IMR-90 (cell line): ENCODE measurements around the gene DDC.

Experiments
- POLR2A ChIP-seq: IDR thresholded peaks from 2 replicates; pipeline ENCODE4 v1.6.1; 2012; ENCODE audit warnings: mild to moderate bottlenecking, low read depth, low read length
- TF ChIP-seq, protein P1 (sequence below): conservative IDR thresholded peaks from 2 replicates; pipeline ENCODE4 v1.5.1; 2012; ENCODE audit warnings: mild to moderate bottlenecking, low read depth, low read length, improper control_type of control experiment

DNA sequence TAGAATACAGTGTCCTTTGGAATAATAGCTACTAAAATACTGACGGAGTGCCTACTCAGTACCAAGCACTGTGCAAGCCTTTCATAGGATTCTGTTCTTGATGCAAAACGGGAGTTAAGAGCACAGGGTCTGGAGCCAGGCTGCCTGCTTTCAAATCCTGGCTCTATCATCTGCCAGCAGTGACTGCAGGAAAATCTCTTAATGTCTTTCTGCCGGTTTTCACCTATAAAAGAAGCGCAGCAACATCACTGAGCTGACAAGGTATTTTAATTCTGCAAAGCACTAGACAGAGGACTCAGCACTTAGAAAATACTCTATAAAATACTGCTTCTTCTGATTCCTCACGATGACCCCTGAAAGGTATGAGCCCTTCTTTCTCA lies 115.7 kb downstream of the DDC start:
- TF ChIP-seq, protein P1, sequence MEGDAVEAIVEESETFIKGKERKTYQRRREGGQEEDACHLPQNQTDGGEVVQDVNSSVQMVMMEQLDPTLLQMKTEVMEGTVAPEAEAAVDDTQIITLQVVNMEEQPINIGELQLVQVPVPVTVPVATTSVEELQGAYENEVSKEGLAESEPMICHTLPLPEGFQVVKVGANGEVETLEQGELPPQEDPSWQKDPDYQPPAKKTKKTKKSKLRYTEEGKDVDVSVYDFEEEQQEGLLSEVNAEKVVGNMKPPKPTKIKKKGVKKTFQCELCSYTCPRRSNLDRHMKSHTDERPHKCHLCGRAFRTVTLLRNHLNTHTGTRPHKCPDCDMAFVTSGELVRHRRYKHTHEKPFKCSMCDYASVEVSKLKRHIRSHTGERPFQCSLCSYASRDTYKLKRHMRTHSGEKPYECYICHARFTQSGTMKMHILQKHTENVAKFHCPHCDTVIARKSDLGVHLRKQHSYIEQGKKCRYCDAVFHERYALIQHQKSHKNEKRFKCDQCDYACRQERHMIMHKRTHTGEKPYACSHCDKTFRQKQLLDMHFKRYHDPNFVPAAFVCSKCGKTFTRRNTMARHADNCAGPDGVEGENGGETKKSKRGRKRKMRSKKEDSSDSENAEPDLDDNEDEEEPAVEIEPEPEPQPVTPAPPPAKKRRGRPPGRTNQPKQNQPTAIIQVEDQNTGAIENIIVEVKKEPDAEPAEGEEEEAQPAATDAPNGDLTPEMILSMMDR = no peak
- no peak for TF ChIP-seq POLR2A
